Stimulated activated CD8-positive, alpha-beta memory T cell treated with anti-CD3 and anti-CD28 coated beads, Interleukin-2, amount 100 ng/mL, for 48 hours (primary cell): Measurements from ENCODE around the gene SLC43A2.
"Not testable (repeated sequence)": the region's sequence is repeated elsewhere in the genome, so short reads cannot be mapped to it uniquely, and the experiment has no call there.

Source experiments
- DNase-seq, 2 donors: peaks; one replicate each; pipeline ENCODE4 v3.0.0-alpha.2; 2020; ENCODE audit warnings: low read depth in 2 of 2

SLC43A2 gene

GRCh38 chr17:1590029-1590746 lies 38.4 kb downstream of the SLC43A2 start:
- no peak for DNase-seq

DNA sequence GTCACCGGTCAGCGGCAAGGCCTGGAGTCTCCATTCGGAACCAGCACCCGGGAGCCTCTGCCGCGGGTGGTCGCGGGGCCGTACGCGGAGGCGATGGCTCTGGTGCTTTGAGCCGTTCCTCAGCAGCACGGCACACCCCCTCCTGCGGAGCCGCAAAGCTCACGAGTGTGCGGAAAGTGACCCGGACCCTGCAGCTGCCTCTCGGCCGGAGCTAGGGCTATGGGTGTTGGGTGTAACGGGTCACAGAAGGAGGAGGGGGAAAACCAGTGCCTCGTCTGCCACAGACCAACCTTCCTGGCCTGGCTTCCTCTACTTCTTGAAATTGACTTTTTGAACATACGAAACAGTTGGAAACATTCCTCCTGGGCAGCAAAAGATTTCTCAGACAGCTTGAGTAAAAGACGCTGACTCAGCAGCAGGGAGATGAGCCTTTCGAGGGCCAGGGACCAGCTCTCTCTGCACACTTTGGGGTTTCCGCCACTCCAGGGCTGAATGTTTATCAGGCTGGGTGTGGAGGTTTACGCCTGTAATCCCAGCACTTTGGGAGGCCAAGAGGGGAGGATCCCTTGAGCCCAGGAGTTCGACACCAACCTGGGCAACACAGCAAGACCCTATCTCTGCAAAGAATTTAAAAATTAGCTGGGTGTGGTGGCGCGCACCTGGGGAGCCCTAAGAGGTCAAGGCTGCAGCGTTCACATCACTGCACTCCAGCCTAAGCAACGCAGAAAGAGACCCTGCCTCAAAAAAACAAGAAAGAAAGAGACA lies 39.6 kb downstream of the SLC43A2 start:
- no peak for DNase-seq

GRCh38 chr17:1584167-1584566 lies 44.5 kb downstream of the SLC43A2 start:
- DNase-seq: no peak

DNA sequence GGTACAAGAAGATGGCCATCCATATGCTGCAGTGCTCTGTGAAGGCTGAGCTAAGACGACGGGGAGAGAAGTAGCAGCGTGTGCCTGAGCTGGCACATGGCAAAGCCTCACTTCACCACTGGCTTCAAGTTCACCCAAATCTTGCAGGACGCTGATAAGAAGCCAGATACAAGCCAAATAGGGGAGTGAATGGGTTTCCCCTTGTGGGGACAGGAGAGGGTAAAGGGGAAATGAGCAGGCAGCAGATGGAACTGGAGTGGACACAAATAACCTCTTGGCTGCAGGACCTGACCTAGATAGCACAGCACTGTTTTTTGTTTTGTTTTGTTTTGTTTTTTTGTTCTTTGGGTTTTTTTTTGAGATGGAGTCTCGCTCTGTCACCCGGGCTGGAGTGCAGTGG lies 45.1 kb downstream of the SLC43A2 start:
- DNase-seq: no peak

- no peak for DNase-seq
These were observed 46.3 kb downstream of the SLC43A2 start for GRCh38 chr17:1582374-1582773.

GRCh38 chr17:1580979-1581676 lies 47.5 kb downstream of the SLC43A2 start:
- DNase-seq: no peak

DNA sequence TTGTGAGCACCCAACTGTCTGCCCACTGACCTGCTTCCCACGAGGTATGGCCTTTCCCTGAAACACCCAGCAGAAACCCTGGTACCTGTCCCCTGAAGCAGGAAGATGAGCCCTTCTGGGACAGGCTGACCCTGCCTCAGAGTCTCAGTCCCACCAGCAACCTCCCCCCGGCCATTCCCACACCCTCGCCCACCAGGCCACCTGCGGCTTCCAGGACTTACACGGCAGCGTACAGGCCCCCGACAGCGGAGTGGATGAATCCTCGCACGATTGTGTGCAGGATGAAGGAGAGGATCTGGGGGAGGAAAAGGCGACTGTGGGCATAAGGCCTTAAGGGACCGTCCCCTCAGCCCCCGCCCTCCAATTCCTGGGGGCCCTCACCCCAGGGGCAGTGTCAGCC lies 50.6 kb downstream of the SLC43A2 start:
- DNase-seq: no peak

DNA sequence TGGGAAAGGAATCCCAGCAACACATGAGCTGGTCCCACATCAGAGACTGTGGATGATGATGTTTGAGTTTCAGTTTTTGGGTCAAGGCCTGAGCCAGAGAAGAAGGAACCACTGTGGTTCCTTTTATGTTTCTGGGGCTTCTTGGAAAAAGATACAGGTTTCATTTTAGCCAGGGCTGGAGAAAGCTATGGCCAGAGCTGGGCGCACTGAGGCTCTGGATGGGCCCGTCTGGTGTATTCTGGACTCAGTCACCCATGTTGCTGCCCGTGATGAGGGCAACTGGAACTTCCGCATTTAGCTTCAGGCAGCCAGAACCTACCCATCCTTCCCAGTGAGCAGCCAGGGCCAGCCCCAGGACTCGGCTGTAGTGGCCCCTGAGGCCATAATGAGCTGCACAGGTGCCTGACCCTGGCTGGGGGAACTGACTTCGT lies 51.0 kb downstream of the SLC43A2 start:
- DNase-seq: no peak

GRCh38 chr17:1577182-1577581 lies 51.5 kb downstream of the SLC43A2 start:
- DNase-seq: no peak

DNA sequence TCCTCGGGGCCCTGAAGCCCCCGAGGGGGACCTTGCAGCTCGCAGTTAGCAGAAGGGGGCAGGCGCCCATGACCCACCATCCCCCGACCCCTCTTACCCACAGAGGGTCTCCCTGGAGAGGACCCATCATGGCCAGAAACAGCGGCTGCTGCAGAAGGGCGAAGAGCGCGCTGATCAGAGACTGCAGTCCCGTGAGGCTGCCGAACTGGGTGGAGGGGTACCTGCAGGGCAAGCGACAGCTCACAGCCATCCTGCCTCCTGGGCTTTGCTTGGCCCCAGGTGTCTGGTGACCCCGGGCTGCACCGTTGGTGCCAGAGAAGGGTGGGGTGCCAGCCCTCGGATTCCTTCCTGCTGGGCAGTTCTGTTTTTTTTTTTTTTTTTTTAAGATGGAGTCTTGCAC lies 52.1 kb downstream of the SLC43A2 start:
- no peak for DNase-seq

- no peak for DNase-seq
These were observed 53.8 kb downstream of the SLC43A2 start for GRCh38 chr17:1574697-1575471.

- DNase-seq: peak; percentile 61 to 77
These were observed 54.5 kb downstream of the SLC43A2 start for GRCh38 chr17:1573932-1574696.

DNA sequence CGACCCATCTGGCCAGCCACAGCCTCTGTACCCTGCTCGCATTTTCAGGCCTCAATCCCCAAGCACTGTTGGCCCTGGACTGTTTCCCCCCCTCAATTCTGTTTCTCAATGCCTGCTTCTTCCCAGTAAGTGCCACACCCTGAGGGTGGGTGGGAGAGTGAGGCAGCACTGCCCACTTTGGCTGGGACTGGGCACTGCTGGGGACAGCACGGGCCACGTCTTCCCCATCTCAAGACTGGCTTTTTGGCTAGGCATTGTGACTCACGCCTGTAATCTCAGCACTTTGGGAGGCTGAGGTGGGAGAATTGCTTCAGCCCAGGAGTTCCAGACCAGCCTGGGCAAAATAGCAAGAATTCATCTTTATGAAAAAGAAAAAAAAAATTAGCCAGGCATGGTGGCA lies 56.0 kb downstream of the SLC43A2 start:
- not testable (repeated sequence) for DNase-seq

DNA sequence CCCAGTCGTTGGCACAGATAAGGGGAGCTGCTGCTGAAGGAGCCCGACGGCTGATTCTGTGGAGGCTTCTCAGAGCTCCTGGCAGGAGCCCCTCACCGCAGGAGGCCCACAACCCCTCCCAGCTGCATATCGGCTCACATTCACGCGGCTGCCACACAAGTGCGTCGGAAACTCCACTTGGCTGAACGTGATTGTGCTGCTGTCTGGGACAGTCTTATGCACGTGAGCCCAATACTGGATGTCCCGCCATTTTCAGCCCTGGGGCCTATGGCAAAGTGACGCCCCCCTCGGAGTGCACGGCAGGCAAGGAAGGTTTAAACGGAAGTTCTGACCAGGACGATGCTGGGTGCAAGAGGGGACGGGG lies 57.3 kb downstream of the SLC43A2 start:
- DNase-seq: no peak

GRCh38 chr17:1568950-1569810 lies 59.5 kb downstream of the SLC43A2 start:
- no peak for DNase-seq

GRCh38 chr17:1566505-1567199 lies 62.0 kb downstream of the SLC43A2 start:
- no peak for DNase-seq

DNA sequence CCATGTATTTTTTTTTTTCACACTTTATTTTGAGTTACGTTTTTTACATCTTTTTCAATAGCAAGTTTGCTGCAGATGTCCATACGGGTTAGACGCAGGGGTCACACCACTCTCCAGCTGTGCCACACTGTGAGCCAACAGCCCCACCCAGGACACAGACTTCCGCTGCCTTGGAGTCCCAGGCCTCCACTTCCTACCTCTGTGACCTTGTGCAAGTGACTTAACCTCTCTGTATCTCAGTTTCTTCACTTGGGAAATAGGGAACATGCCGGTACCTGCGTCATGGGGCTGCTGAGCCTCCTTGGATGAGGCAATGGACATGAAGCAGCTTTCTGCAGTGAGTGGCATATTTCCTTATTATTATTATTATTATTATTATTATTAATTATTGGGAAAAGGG lies 62.8 kb downstream of the SLC43A2 start:
- DNase-seq: no peak

DNA sequence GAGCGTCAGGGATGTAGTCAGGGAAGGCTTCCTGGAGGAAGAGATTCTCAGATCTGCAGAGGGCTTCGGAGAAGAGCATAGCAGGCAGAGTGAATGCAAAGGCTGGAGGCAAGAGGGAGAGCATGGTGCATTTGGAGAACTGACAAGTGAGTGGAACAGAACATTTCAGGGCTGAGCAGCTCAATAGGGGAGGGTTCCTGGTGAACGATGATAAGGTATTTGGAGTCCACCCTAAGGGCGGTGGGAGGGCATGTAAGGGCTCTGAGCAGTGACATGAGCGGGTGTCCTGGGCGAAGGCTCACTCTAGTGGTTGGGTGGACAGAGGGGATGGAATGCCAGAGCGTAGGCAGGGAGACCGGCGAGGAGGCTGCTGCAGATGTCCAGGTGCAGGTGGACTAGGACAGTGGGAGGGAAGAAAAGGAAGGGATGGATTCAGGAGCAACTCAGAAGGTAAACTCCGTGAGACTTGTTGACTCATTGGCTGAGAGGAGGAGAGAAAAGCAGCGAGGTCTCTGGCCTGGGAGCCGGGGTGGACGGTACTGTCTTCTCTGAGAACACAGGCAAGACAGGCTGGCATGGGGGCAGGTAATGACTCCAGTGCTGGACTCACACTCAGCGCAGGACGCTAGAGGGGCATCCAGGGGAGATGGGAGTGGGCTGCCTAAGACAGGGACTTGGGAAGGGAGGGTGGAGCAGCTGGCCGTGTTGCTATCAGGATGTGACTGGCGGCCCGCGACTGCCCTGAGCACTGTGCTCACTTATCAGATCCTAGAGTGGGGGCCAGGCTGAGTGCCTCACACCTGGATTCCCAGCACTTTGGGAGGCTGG lies 64.6 kb downstream of the SLC43A2 start:
- no peak for DNase-seq

GRCh38 chr17:1563471-1563785 lies 65.2 kb downstream of the SLC43A2 start:
- DNase-seq: not testable (repeated sequence)
